ENCODE results near the gene AP5M1. TPM values are rescaled to one million over a fixed set of nuclear protein-coding genes. Genes with fewer than 3 reads are reported as not detected.

AP5M1 gene
- total RNA-seq: 17.1 and 23.8 TPM in 2 replicates

GRCh38 chr14:57268161-57269069 lies at the start of gene AP5M1, which contains the start of gene EXOC5:
AP5M1 (plus strand) TSS chr14:57268971; CDS start chr14:57269315, 344 bp downstream.
EXOC5 (minus strand) TSS chr14:57268905; CDS start chr14:57268648, 257 bp downstream.

Other genes starting within 250 kb of the AP5M1 start
- gene EXOC5, start 66 bp upstream of the AP5M1 start, total RNA-seq: 24.6 and 48.9 TPM in 2 replicates
- 7.8 and 10.4 TPM in 2 replicates for gene NAA30, start 121.6 kb downstream of the AP5M1 start, total RNA-seq
- gene CCDC198, start 224.9 kb downstream of the AP5M1 start, total RNA-seq: not detected in 2 replicates